A549 (cell line): ENCODE data around the gene ZNF397. TPM values are rescaled to one million over a fixed set of nuclear protein-coding genes. Genes with fewer than 3 reads are reported as not detected.

Experiments
- ATAC-seq, 2 experiments: fragments of 200-7000 bp in 1 of 2; fragments of >200 bp in 1 of 2; cut with Nextera tagmentation in 1 of 2; cut with Tn5 transposase in 1 of 2; 3 replicates each; pipeline versions ENCODE4 v1.8.0 to v1.9.1; 2018 to 2020; ENCODE audit warnings: mild to moderate bottlenecking in 1 of 2, moderate library complexity in 1 of 2
- CTCF ChIA-PET: fragments of 300-600 bp; sonication (Branson Sonifier 250); formaldehyde crosslinking; extraction: SDS; loops from one replicate; lab custom pipeline; 2021; ENCODE audit warnings: antibody characterized with exemption, inconsistent platforms; lab: Yijun Ruan, JAX
- POLR2A ChIA-PET: fragments of 350-600 bp; formaldehyde crosslinking; extraction: SDS; loops from one replicate; lab custom pipeline; 2021; ENCODE audit warnings: antibody characterized with exemption, inconsistent platforms; lab: Yijun Ruan, JAX
- DNase-seq, 2 experiments: peaks; one replicate each; pipeline versions ENCODE4 v3.0.0 to v3.0.0-alpha.2; 2011 to 2016; ENCODE audit warnings: low read depth in 1 of 2, low spot score in 1 of 2
- FAIRE-seq: peaks from 2 replicates; lab custom pipeline; 2011; peaks lifted over from hg19 to GRCh38; lab: Jason Lieb, UNC
- H3K27ac ChIP-seq, 2 experiments: fragments of >200 bp; sonication (Bioruptor Twin); formaldehyde crosslinking; 3 replicates each; pipeline ENCODE4 v1.5.1; 2016 to 2017
- H3K4me1 ChIP-seq: fragments of >200 bp; sonication (Bioruptor Twin); formaldehyde crosslinking; 3 replicates; pipeline ENCODE4 v1.6.1; 2016
- H3K4me2 ChIP-seq: fragments of >200 bp; sonication (Bioruptor Twin); formaldehyde crosslinking; 3 replicates; pipeline ENCODE4 v1.6.1; 2016
- H3K4me3 ChIP-seq: fragments of >200 bp; sonication (Bioruptor Twin); formaldehyde crosslinking; 3 replicates; pipeline ENCODE4 v1.5.1; 2016
- H3K9me3 ChIP-seq: fragments of >200 bp; sonication (Bioruptor Twin); formaldehyde crosslinking; 3 replicates; pipeline ENCODE4 v1.6.1; 2016
- CBX2 ChIP-seq: fragments of 200-600 bp; sonication (generic); IDR thresholded peaks from 2 replicates; pipeline ENCODE4 v1.6.1; 2016; ENCODE audit warnings: low read depth, mild to moderate bottlenecking, borderline replicate concordance
- CBX8 ChIP-seq: fragments of 200-600 bp; sonication (generic); IDR thresholded peaks from 2 replicates; pipeline ENCODE4 v1.6.1; 2016
- CTCF ChIP-seq: fragments of >200 bp; sonication (Bioruptor Twin); formaldehyde crosslinking; IDR thresholded peaks from 3 replicates; pipeline ENCODE4 v1.5.1; 2016
- ELK1 ChIP-seq: fragments of 150-350 bp; IDR thresholded peaks from 2 replicates; pipeline ENCODE4 v1.6.1; 2014; ENCODE audit warnings: low read depth, mild to moderate bottlenecking, low read length
- EP300 ChIP-seq, 2 experiments: fragments of >200 bp; sonication (Bioruptor Twin); formaldehyde crosslinking; IDR thresholded peaks; 2 replicates in 1 of 2; 3 replicates in 1 of 2; pipeline ENCODE4 v1.6.1; 2016 to 2017
- HES2 ChIP-seq: fragments of >200 bp; sonication (Bioruptor Twin); formaldehyde crosslinking; IDR thresholded peaks from 2 replicates; pipeline ENCODE4 v1.6.1; 2016
- HMGXB4 ChIP-seq: fragments of 250-450 bp; sonication (Bioruptor Pico); IDR thresholded peaks from 2 replicates; pipeline ENCODE4 v1.5.0; 2021; ENCODE audit warnings: mild to moderate bottlenecking, moderate library complexity, borderline replicate concordance
- HOXA7 ChIP-seq: fragments of 250-450 bp; sonication (Bioruptor Pico); IDR thresholded peaks from 2 replicates; pipeline ENCODE4 v1.5.0; 2020; ENCODE audit warnings: mild to moderate bottlenecking, moderate library complexity
- KDM1A ChIP-seq: fragments of 200-600 bp; sonication (generic); IDR thresholded peaks from 2 replicates; pipeline ENCODE4 v1.6.1; 2016; ENCODE audit warnings: low read depth, mild to moderate bottlenecking
- MAFK ChIP-seq: fragments of 450-650 bp; IDR thresholded peaks from 2 replicates; pipeline ENCODE4 v1.6.1; 2014; ENCODE audit not compliant: partially characterized antibody
- MAX ChIP-seq: IDR thresholded peaks from 2 replicates; pipeline ENCODE4 v1.6.1; 2012
- MAZ ChIP-seq: fragments of 150-350 bp; IDR thresholded peaks from 2 replicates; pipeline ENCODE4 v1.6.1; 2014; ENCODE audit warnings: antibody characterized with exemption, low read depth, low read length, borderline replicate concordance
- MYC ChIP-seq: IDR thresholded peaks from 2 replicates; pipeline ENCODE4 v1.6.1; 2012; ENCODE audit warnings: mild to moderate bottlenecking, inconsistent platforms, low read length, improper control_type of control experiment, borderline replicate concordance
- PBX3 ChIP-seq: IDR thresholded peaks from 2 replicates; pipeline ENCODE4 v1.6.1; 2012
- PHF8 ChIP-seq: fragments of 200-600 bp; sonication (generic); IDR thresholded peaks from 2 replicates; pipeline ENCODE4 v1.6.1; 2016; ENCODE audit warnings: low read depth, mild to moderate bottlenecking, antibody characterized with exemption, moderate library complexity, borderline replicate concordance
- POLR2A ChIP-seq: IDR thresholded peaks from 2 replicates; pipeline ENCODE4 v1.6.1; 2012; ENCODE audit warnings: mild to moderate bottlenecking, low read length
- RAD21 ChIP-seq, 2 experiments: fragments of >200 bp in 1 of 2; sonication (Bioruptor Twin) in 1 of 2; formaldehyde crosslinking in 1 of 2; IDR thresholded peaks in 1 of 2; conservative IDR thresholded peaks in 1 of 2; 2 replicates in 1 of 2; 3 replicates in 1 of 2; pipeline ENCODE4 v1.6.1; 2012 to 2018; ENCODE audit warnings: inconsistent platforms in 1 of 2
- RARB ChIP-seq: fragments of 250-450 bp; sonication (Bioruptor Pico); IDR thresholded peaks from 2 replicates; pipeline ENCODE4 v1.8.0; 2021; ENCODE audit warnings: mild to moderate bottlenecking, moderate library complexity
- REST ChIP-seq: fragments of 200-600 bp; sonication (generic); IDR thresholded peaks from 2 replicates; pipeline ENCODE4 v1.6.1; 2016; ENCODE audit warnings: antibody characterized with exemption, mild to moderate bottlenecking, moderate library complexity
- SMC3 ChIP-seq: fragments of >200 bp; sonication (Bioruptor Twin); formaldehyde crosslinking; IDR thresholded peaks from 3 replicates; pipeline ENCODE4 v1.6.1; 2018; ENCODE audit warnings: inconsistent platforms
- USF2 ChIP-seq: fragments of 450-650 bp; IDR thresholded peaks from 2 replicates; pipeline ENCODE4 v1.6.1; 2014; ENCODE audit warnings: antibody characterized with exemption
- WGBS: methylation state at CpG from one replicate; pipeline ENCODE4 v1.1.6; 2017; ENCODE audit errors: missing lambda C conversion rate; 5-methylcytosine and 5-hydroxymethylcytosine counted together
- polyA plus RNA-seq, 4 experiments: library from polyadenylated mRNA; depleted of rRNA in 3 of 4; stranded (reverse); fragments of >200 nt; fragmentation: RNase III in 1 of 4; extraction: RNeasy Plus Mini Kit Qiagen cat#74134 plus additional on column Dnase treatment in 1 of 4; gene quantifications; 2 replicates in 3 of 4; 3 replicates in 1 of 4; pipeline ENCODE4 v1.2.3, GENCODE V29; 2011 to 2017

Gene ZNF397
- polyA plus RNA-seq, 2 of the 4 experiments (the other 2 are of a cell fraction): 7.9 to 8.0 TPM

GRCh38 chr18:35278085-35278484 is 37.3 kb downstream of the ZNF397 start:
- Histone ChIP-seq H3K4me3 (no peak overlapping the region), H3K4me2 (no peak overlapping the region), H3K9me3 (peaks cover 18% of the 10 kb centered on the region; the same call in 2 of the 3 replicates), H3K4me1 (no peaks in the 10 kb centered on the region), H3K27ac (no peak overlapping the region)
- ChIA-PET CTCF (interaction anchor here (1.9 kb wide), 1 partner anchor 12 kb away, joined by 4 read pairs; the partner anchor contains the start of gene ZSCAN30), POLR2A (no interaction called here)
- WGBS: 0% methylated on average over 1 of the region's 1 CpG
- no peak for ATAC-seq
- FAIRE-seq: no peak
- TF ChIP-seq EP300 (IDR thresholded peaks at IDR 0.05) (no peak), HMGXB4 (CRISPR knock-in tag) (no peak), PBX3 (no peak), REST (no peak), KDM1A (no peak)
- no peak for DNase-seq

- DNase-seq (no peak), FAIRE-seq (no peak), ATAC-seq (no peak)
- H3K9me3 ChIP-seq: peaks cover 24% of the 10 kb centered on the region; the same call in 2 of the 3 replicates
- no peaks in the 10 kb centered on the region for H3K4me1 ChIP-seq
- H3K4me2 ChIP-seq: no peak overlapping the region
- ChIA-PET POLR2A (no interaction called here), CTCF (interaction anchor here (1.9 kb wide), 1 partner anchor 11 kb away, joined by 4 read pairs; the partner anchor contains the start of gene ZSCAN30)
- no peak overlapping the region for H3K27ac ChIP-seq
- H3K4me3 ChIP-seq: no peak overlapping the region
- TF ChIP-seq RAD21 (conservative IDR thresholded peaks at IDR 0.05 in 1 of 2, IDR thresholded peaks at IDR 0.05 in 1 of 2): no peak
- TF ChIP-seq CTCF: no peak
- TF ChIP-seq ELK1: no peak
- TF ChIP-seq MAX: no peak
- no peak for TF ChIP-seq REST
- TF ChIP-seq USF2: no peak
- TF ChIP-seq MAZ: no peak
- no peak for TF ChIP-seq HES2
- no peak for TF ChIP-seq MYC
- TF ChIP-seq PHF8: no peak
- TF ChIP-seq SMC3: no peak
- no peak for TF ChIP-seq CBX2
- no peak for TF ChIP-seq MAFK
- TF ChIP-seq HOXA7 (CRISPR knock-in tag): no peak
- no peak for TF ChIP-seq POLR2A
- no peak for TF ChIP-seq CBX8
- no peak for TF ChIP-seq RARB (CRISPR knock-in tag)
Observed at GRCh38 chr18:35278969-35279368, 38.1 kb downstream of the ZNF397 start.
